GDM1 (cell line): Measurements from ENCODE around the gene SHH.

Source experiments
- DNase-seq: peaks from one replicate; lab custom pipeline; 2025; lab: John Stamatoyannopoulos, UW

SHH gene

GRCh38 chr7:155764438-155764793 lies 47.8 kb downstream of the SHH start:
- DNase-seq = no peak

- DNase-seq = peak; percentile 77
These were observed 48.4 kb downstream of the SHH start for GRCh38 chr7:155763691-155764437.

- DNase-seq = no peak
These were observed 49.1 kb downstream of the SHH start for GRCh38 chr7:155763122-155763521.

GRCh38 chr7:155762655-155763054 lies 49.6 kb downstream of the SHH start:
- DNase-seq = no peak

GRCh38 chr7:155762036-155762435 lies 50.2 kb downstream of the SHH start:
- no peak for DNase-seq

- DNase-seq = no peak
These were observed 51.1 kb downstream of the SHH start for GRCh38 chr7:155761162-155761561.

- DNase-seq = no peak
These were observed 52.4 kb downstream of the SHH start for GRCh38 chr7:155759740-155760430.

GRCh38 chr7:155758348-155758747 lies 53.9 kb downstream of the SHH start:
- no peak for DNase-seq

- no peak for DNase-seq
These were observed 55.9 kb downstream of the SHH start for GRCh38 chr7:155756322-155756721.

- DNase-seq = no peak
These were observed 57.2 kb downstream of the SHH start for GRCh38 chr7:155755026-155755425.

GRCh38 chr7:155754165-155754564 lies 58.1 kb downstream of the SHH start:
- DNase-seq = no peak

- DNase-seq = no peak
These were observed 58.8 kb downstream of the SHH start for GRCh38 chr7:155753446-155753965.

GRCh38 chr7:155752756-155753445 lies 59.4 kb downstream of the SHH start:
- DNase-seq = no peak

GRCh38 chr7:155751409-155751808 lies 60.9 kb downstream of the SHH start:
- DNase-seq = no peak

- no peak for DNase-seq
These were observed 61.8 kb downstream of the SHH start for GRCh38 chr7:155750255-155751125.
